IPS DF 4.7 (cell line): Measurements from ENCODE around the gene MOSPD3.
"Not testable (repeated sequence)": the region's sequence is repeated elsewhere in the genome, so short reads cannot be mapped to it uniquely, and the experiment has no call there.

ENCODE experiments used
- DNase-seq: peaks from one replicate; pipeline ENCODE4 v3.0.0-alpha.2; 2013; ENCODE audit warnings: low spot score; ENCODE audit errors: extremely low read depth

MOSPD3 gene

DNA sequence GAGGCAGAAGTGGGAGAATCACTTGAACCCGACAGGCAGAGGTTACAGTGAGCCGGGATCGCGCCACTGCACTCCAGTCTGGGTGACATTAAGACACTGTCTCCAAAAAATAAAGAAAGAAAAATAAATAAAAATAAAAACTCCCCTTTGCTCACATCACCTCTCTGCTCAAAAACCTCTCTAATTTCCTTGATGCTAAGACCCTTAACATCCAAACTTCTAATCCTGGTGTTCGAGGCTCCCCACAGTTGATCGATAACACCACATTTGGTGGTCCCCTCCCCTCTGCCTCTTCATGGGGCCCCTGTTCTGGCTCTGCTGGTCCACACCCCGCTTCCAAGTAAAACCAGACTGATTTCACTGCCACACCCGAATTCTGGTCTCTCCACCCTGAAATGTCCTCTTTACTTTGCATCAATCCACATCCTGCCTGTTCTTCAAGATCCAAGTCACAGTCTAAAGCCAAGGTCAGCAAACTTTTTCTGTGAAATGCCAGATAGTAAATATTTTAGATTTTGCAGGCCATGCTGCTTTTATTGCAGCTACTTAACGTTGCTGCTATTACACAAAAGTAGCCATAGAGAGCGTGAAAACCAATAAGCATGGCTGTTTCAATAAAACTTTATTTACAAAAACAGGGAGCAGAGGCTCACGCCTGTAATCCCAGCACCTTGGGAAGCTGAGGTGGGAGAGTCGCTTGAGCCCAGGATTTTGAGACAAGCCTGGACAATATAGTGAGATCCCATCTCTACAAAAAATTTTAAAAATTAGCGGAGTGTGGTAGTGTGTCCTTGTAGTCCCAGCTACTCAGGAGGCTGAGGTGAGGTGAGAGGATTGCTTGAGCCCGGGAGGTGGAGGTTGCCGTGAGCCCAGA is 11.8 kb downstream of the MOSPD3 start:
- no peak for DNase-seq

DNA sequence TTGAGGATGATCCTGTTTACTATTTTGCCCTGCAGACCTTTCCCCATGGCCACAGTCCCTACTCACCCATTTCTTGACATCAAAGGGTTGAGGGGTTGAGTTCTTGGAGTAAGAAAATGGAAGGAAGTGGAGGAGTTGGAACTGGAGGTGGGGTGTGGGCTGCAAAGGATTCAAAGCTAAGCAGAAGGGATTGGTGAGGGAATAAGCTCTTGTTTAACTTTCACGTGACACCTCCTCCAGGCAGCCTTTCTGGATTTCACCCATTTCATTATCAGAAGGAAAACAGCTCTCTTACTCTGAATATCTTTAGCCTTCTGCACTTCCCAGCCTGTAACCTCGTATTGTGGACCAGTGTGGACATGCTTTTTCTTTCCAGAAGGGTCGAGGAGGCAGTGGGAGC is 13.7 kb downstream of the MOSPD3 start:
- no peak for DNase-seq

GRCh38 chr7:100626530-100627237 is 14.3 kb downstream of the MOSPD3 start:
- DNase-seq: no peak

DNA sequence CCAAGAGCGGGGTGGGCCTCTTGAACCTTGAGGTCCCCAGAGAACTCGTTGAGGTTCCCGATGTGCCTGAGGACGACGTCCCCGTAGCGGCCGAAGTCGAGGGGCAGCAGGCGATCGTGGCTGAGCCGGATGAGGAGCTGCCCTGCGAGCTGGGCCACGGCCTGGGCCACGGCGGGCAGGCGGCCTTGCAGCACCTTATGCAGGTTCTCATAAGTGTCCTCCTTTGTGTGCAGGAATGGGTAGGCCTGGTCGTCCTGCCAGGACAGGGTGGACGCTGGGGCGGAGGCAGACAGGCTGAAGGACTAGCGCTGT is 14.9 kb downstream of the MOSPD3 start:
- no peak for DNase-seq

DNA sequence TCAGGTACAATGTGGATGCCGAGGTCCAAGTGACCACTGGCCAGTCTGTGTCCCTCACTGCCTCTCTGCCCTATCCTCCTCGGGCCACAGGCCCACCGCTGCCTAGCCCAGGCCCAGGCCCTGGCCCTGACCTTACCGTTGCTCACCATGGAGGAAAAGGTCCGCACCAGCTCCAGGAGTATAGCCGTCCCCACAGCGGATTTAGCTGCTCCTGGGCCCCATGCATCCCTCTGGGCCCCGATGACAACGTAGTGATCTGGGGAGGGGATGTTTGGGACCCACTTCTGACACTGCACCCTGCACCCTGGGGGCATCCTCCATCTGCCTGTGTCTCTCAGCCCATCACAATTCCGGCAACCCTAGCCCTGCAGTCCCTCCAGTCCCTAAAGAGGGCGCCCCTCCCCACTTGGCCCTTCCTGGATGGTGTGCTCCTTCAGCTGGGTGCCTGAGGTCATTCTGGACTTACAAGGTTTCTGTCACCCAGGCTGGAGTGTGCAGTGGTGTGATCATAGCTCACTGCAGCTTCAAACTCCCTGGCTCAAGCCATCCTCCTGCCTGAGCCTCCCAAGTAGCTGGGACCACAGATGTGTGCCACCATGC is 16.9 kb downstream of the MOSPD3 start:
- DNase-seq: no peak

DNA sequence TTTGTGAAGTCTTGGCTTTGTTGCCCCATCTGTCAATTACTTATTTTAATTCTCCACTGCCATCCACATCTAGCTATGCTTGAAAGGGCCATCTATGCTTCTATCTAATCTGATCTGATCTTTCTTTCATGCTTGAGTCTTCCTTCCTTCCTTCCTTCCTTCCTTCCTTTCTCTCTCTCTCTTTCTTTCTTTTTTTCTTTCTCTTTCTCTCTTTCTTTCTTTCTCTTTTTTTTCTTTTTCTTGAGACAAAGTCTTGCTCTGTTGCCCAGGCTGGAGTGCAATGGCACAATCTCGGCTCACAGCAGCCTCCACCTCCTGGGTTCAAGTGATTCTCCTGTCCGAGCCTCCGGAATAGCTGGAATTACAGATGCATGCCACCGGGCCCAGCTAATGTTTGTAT is 17.7 kb downstream of the MOSPD3 start:
- no peak for DNase-seq

- no peak for DNase-seq
Measured at GRCh38 chr7:100632951-100633717, 20.8 kb downstream of the MOSPD3 start.

GRCh38 chr7:100639995-100640516 is 27.7 kb downstream of the MOSPD3 start:
- DNase-seq: no peak

DNA sequence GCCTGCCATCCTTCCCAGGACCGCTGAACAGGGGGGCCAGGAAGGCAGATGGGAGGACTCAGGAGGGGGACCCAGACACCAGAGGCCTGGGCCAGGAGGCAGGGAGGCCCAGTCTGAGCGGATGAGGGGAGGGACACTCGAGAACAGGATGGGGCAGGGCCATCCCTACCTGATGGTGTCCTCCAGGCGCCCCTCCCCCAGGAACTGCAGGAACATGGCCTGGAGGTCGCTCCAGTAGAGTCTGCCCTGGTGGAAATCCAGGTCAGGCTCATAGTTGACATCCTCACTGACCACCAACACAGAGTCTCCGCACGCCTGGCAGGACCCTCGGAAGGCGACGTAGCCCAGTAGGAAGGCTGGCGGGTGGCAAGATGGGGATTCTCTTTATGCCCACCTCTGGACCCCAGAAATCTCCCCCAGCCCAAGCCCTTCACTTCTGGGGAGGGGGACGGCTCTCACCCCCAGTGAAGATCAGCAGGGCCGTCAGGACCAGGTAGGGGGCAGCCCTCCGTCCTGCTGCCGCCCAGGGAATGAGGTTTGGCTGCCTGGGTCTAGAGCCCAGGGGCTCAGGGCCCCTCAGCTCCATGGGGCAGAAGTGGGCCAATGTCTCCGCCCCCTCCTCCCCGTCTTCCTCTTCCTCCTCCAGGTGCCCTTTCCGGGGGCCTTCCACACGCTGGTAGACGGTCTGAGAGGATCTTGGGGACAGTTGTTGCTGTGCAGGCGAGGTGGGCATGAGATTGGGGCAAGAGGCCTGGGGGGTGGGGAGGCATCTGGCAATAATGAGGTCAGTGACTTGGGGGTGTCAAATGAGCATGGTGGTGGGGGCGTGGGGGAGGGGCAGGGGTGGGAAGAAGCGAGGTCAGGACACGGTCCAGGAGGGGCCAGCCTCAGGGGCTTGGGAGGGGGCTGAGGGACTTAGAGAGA is 28.4 kb downstream of the MOSPD3 start:
- no peak for DNase-seq

DNA sequence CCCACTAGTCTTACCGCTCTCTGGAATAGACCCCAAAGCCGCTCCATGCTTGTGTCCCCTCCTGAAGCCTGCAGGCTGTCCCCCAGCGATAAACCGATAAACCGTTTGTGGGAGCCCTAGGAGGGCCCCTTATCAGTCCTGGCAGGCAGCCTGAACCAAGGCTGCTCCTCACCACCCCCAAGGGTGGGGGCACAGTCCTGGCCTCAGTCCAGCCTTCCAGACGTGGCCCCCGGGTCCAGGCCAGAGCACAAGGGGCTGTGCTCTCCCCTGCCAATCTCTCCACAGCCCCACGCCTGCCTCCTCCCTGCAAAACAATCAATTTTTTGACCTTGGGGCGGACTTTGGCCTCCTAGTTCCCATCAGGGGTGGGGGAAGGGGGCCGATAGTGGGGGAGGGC is 29.1 kb downstream of the MOSPD3 start, which contains the start of gene TFR2:
TSS of gene TFR2 (minus strand) at position 90 of the 397 bp plus-strand sequence. CDS start at position 47, 43 bp downstream.
- no peak for DNase-seq

GRCh38 chr7:100641860-100642533 is 29.7 kb downstream of the MOSPD3 start:
- no peak for DNase-seq

GRCh38 chr7:100642534-100642907 is 30.2 kb downstream of the MOSPD3 start:
- no peak for DNase-seq

- no peak for DNase-seq
Measured at GRCh38 chr7:100649826-100650565, 37.7 kb downstream of the MOSPD3 start.

DNA sequence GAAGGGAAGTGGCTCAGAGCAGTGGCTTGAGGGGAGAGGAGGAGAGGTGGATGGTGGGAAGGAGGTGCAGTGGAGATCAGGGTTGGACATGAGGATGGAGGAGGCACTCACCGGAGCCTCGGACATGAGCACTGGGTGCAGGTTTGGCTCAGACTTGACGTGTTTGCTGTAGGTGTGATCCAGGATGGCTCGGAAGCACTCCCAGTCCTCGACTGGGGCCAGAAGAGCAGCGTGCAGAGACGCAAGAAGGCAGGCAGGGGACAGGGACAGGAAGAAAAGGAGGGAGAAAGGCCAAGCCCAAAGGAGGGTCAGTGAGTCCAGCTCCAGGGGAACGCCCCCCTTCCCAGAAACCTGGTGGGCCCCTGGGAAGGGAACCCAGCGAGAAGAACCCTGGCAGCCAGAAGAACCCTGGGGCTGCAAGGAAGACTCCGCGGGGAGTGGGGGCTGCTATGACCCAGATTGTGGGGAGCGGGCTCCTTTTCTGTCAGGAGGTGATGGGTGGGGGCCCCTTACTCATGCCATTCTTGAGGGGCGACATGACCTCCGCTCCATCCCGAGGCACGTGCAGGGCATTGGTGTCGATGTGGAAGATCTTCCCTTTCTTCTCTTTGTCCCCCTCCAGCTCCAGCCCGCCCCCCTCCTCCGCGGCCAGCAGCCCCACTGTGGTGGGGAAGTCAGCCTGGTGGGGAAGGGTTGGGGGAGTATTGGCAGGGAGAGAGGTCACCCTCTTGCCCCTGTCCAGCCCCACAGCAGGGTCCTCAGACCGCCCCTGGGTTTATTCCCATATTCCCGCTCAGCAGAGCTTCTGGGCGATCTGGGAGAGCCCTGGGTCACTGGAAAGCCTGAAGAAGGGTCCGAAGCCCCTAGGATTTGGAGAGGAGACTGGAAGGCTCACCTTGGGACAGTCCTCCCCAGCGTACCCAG is 42.8 kb downstream of the MOSPD3 start:
- DNase-seq: no peak

DNA sequence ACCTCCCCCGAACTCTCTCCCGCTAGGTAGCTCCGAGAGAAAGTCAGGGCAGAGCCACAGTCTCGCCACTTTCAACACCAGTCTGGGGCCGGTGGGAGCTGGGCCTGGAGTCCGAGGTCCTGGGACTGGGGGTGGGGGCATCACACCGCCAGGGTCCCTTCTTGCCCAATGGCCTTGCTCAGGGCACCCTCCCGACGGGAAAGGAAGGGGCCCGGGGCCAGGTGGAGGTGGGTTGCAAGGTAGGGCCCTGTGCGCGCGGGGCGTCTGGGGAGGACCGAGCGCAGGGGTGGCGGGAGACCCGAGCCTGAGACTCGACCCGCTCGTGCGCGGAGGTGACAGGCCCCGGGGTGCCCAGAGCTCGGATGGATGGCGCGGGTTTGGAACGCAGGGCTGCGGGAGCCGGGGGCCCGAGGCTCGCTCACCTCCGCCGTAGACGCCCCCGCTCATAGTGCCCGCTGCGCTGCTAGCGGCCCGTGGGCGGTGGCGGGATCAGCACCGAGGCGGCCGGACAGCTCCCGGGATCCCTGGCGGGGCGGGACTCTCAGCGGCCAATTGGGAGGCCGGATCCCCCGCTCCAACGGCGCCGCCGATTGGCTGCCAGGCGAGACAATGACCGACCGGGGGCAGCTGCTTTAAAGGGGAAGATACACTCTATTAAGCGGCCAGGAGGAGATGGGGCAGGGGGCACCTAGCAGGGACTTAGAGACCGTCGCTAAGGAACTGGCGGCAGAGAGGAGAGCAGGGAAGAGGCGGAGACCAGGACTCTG is 43.8 kb downstream of the MOSPD3 start, which contains the start of gene ACTL6B:
TSS of gene ACTL6B (minus strand) at position 541 of the 767 bp plus-strand sequence. CDS start at position 447, 94 bp downstream.
- no peak for DNase-seq

DNA sequence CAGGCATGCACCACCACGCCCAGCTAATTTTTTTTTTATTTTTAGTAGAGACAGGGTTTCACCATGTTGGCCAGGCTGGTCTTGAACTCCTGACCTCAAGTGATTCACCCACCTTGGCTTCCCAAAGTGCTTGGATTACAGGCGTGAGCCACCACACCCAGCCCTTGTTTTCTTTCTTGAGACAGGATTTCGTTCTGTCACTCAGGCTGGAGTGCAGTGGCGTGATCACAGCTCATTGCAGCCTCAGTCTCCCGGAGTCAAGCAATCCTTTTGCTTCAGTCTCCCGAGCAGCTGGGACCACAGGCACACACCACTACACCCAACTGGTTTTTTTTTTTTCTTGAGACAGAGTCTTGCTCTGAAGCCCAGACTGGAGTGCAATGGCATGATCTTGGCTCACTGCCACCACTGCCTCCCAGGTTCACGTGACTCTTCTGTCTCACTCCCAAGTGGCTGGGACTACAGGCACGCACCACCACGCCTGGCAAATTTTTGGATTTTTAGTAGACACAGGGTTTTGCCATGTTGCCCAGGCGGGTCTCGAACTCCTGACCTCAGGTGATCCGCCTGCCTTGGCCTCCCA is 49.9 kb downstream of the MOSPD3 start:
- DNase-seq: not testable (repeated sequence)
